Heart right ventricle (tissue), 16 donors: Measurements from ENCODE around the gene QKI. TPM values are rescaled to one million over a fixed set of nuclear protein-coding genes. Genes with fewer than 3 reads are reported as not detected.
A peak's percentile ranks its signal among the peaks of the same experiment; 100 is the strongest.

ENCODE experiments used
- ATAC-seq, 8 donors: fragments of 200-7000 bp; cut with Tn5 transposase; one replicate each; pipeline ENCODE4 v1.9.1; 2020; ENCODE audit warnings: mild to moderate bottlenecking in 8 of 8, moderate library complexity in 8 of 8, moderate number of reproducible peaks in 1 of 8
- DNase-seq, 2 donors: peaks; one replicate each; pipeline ENCODE4 v3.0.0-alpha.2; 2020
- H3K27ac ChIP-seq, 10 donors: fragments of 200-600 bp; sonication (generic) in 2 of 10; one replicate each; pipeline versions ENCODE4 v1.5.0 to v1.8.0; 2020 to 2022; ENCODE audit warnings: mild to moderate bottlenecking in 3 of 10
- H3K27me3 ChIP-seq, 7 donors: fragments of 200-600 bp; one replicate each; pipeline ENCODE4 v1.8.0; 2021 to 2022; ENCODE audit warnings: mild to moderate bottlenecking in 2 of 7
- H3K36me3 ChIP-seq, 9 donors: fragments of 200-600 bp; sonication (generic) in 1 of 9; one replicate each; pipeline versions ENCODE4 v1.5.0 to v1.8.0; 2020 to 2022; ENCODE audit warnings: mild to moderate bottlenecking in 2 of 9
- H3K4me1 ChIP-seq, 9 donors: fragments of 200-600 bp; sonication (generic) in 1 of 9; one replicate each; pipeline versions ENCODE4 v1.5.0 to v1.8.0; 2020 to 2022; ENCODE audit warnings: mild to moderate bottlenecking in 4 of 9
- H3K4me3 ChIP-seq, 10 donors: fragments of 200-600 bp; sonication (generic) in 2 of 10; one replicate each; pipeline versions ENCODE4 v1.5.0 to v1.8.0; 2020 to 2022; ENCODE audit warnings: mild to moderate bottlenecking in 7 of 10, moderate library complexity in 2 of 10
- H3K9me3 ChIP-seq, 11 donors: fragments of 200-600 bp in 10 of 11; sonication (generic) in 2 of 11; one replicate each; pipeline versions ENCODE4 v1.5.0 to v1.8.0; 2013 to 2022; ENCODE audit warnings: mild to moderate bottlenecking in 2 of 11, control low read depth in 1 of 11, moderate library complexity in 1 of 11
- CTCF ChIP-seq, 9 donors: fragments of 200-600 bp; sonication (generic) in 2 of 9; IDR thresholded peaks; one replicate each; pipeline versions ENCODE4 v1.5.0 to v1.8.0; 2021 to 2022; ENCODE audit warnings: antibody characterized with exemption in 9 of 9, mild to moderate bottlenecking in 5 of 9, moderate library complexity in 1 of 9
- WGBS, 2 donors: extraction: QIAGEN DNeasy Blood & Tissue Kit; methylation state at CpG; one replicate each; pipeline ENCODE4 v1.1.7; 2013; ENCODE audit warnings: inconsistent platforms in 1 of 2; 5-methylcytosine and 5-hydroxymethylcytosine counted together
- intact Hi-C, 10 donors: fragments of 100-400 bp; cut with DNase I; formaldehyde crosslinking; loops; one replicate each; pipeline versions ENCODE4 v1.11.1 to v1.14.2; 2022
- polyA plus RNA-seq, 2 donors: library from polyadenylated mRNA; stranded (reverse); fragments of 200-250 nt; gene quantifications; one replicate each; pipeline ENCODE4 v1.2.3, GENCODE V29; 2013
- total RNA-seq, 10 donors: library from RNA; stranded (reverse); fragmentation: NEBNext Ultra II Directional in 3 of 10; extraction: Animal tissue kit (Norgen Biotek cat#: 25700) in 3 of 10; gene quantifications; one replicate each; pipeline versions ENCODE4 v1.2.1 to v1.2.4, GENCODE V29; 2021 to 2023
- donor health status: Arrhythmogenic right ventricular cardiomyopathy.
- donor health status: ischemic (EF 13 %, LVEDD 7.1; RV severe dilation, severe dysfunction).
- donor health status: healthy with polysubstance abuse.
- donor health status: DM: no; HTN: yes; CAD: no.
- donor health status: DM: no; HTN: no; CAD: no.
- donor health status: ischemic (EF 25% LVEDD 6.9; RV normal size, moderate dysfunction).
- donor health status: ischemic (EF 25% LVEDD 5.7; RV mildly dilated, moderate dysfunction).
- donor health status: healthy.
- donor health status: DM: yes; HTN: yes; CAD: no.
- donor health status: Ischemic cardiomyopathy.
- donor health status: ischemic (EF 35%, LVEDD 5.7; RV mildly dilated, moderate dysfunction).
- donor health status: nonischemic (EF 11% LVEDD 7.7; RV severe dilation, severe dysfunction).
- donor health status: DM: yes; HTN: yes; CAD: no.
- donor health status: PGD.
- donor health status: ischemic (EF 29% LVEDD 5.4; RV normal size, mild dysfunction).
- donor health status: nonischemic (EF 23%, LVEDD 6.1; RV moderate dilation, normal function).

The QKI gene
- total and polyA plus RNA-seq, 12 donors = 74.7 to 551 (median 493) TPM

GRCh38 chr6:163408352-163408991 lies 6.0 kb upstream of the QKI start:
- TF ChIP-seq CTCF (IDR thresholded peaks at IDR 0.05) = no peak
- WGBS, 2 donors = 92 to 94% methylated on average over 9 of the region's 9 CpGs
- peaks cover 11 to 54% (median 43%) of the 10 kb centered on the region in 9 donors for H3K4me1 ChIP-seq
- intact Hi-C loops = loop anchor here in 3 of 10 donors (5.0 to 10.0 kb wide), 3 partner anchors 51 to 554 kb away; no protein-coding TSS in a partner anchor
- no peak overlapping the region for H3K4me3 ChIP-seq
- H3K27me3 ChIP-seq = no peaks in the 10 kb centered on the region
- no peak overlapping the region for H3K27ac ChIP-seq
- H3K36me3 ChIP-seq = no peaks in the 10 kb centered on the region
- ATAC-seq = no peak
- no peaks in the 10 kb centered on the region for H3K9me3 ChIP-seq
- DNase-seq = no peak

GRCh38 chr6:163409712-163410111 lies 4.8 kb upstream of the QKI start:
- Histone ChIP-seq H3K27ac (no peak overlapping the region), H3K4me3 (no peak overlapping the region), H3K9me3 (no peaks in the 10 kb centered on the region), H3K27me3 (no peaks in the 10 kb centered on the region), H3K36me3 (no peaks in the 10 kb centered on the region), H3K4me1 (peaks cover 10 to 43% (median 38%) of the 10 kb centered on the region in 9 donors)
- TF ChIP-seq CTCF (IDR thresholded peaks at IDR 0.05) = no peak
- intact Hi-C loops = loop anchor here (5.0 to 10.0 kb wide), 12 partner anchors 52 to 1515 kb away; no protein-coding TSS in a partner anchor
- ATAC-seq (no peak), DNase-seq (no peak)
- 91 to 95% methylated on average over 12 of the region's 12 CpGs for WGBS, 2 donors

GRCh38 chr6:163412341-163412740 lies 2.2 kb upstream of the QKI start:
- Histone ChIP-seq H3K27ac (peak overlapping the region; percentile 95 to 100 (median 100)), H3K27me3 (no peaks in the 10 kb centered on the region), H3K36me3 (no peaks in the 10 kb centered on the region), H3K4me1 (peaks cover 0 to 22% (median 14%) of the 10 kb centered on the region in 9 donors), H3K4me3 (peak overlapping the region; percentile 48 to 85 (median 74)), H3K9me3 (no peaks in the 10 kb centered on the region)
- TF ChIP-seq CTCF (IDR thresholded peaks at IDR 0.05) = no peak
- ATAC-seq (no peak), DNase-seq (no peak)
- intact Hi-C loops = loop anchor here in 9 of 10 donors (2.0 to 10.0 kb wide), 12 partner anchors 55 to 1512 kb away; no protein-coding TSS in a partner anchor
- 9 to 11% methylated on average over 1 of the region's 1 CpG for WGBS, 2 donors

- Histone ChIP-seq H3K36me3 (no peaks in the 10 kb centered on the region), H3K27ac (peak overlapping the region; percentile 95 to 100 (median 100)), H3K4me3 (peak overlapping the region; percentile 48 to 85 (median 74)), H3K9me3 (no peaks in the 10 kb centered on the region), H3K4me1 (peaks cover 0 to 22% (median 11%) of the 10 kb centered on the region in 9 donors), H3K27me3 (no peaks in the 10 kb centered on the region)
- intact Hi-C loops = loop anchor here in 9 of 10 donors (2.0 to 10.0 kb wide), 12 partner anchors 56 to 1512 kb away; no protein-coding TSS in a partner anchor
- no peak for TF ChIP-seq CTCF (IDR thresholded peaks at IDR 0.05)
- 2% methylated on average over 14 of the region's 14 CpGs for WGBS, 2 donors
- no peak for DNase-seq
- no peak for ATAC-seq
These were observed 1.6 kb upstream of the QKI start for GRCh38 chr6:163412801-163413344.
